Neuron (in vitro differentiated cells): Measurements from ENCODE around the gene KCNK13.
"Not testable (repeated sequence)": the region's sequence is repeated elsewhere in the genome, so short reads cannot be mapped to it uniquely, and the experiment has no call there.

Experiments used
- H2AFZ ChIP-seq: one replicate; pipeline ENCODE4 v1.6.1; 2013; ENCODE audit warnings: low read depth, mild to moderate bottlenecking, inconsistent platforms, low read length, moderate library complexity
- H3K27me3 ChIP-seq: one replicate; pipeline ENCODE4 v1.6.1; 2013; ENCODE audit warnings: low read length; ENCODE audit not compliant: insufficient read depth
- H3K36me3 ChIP-seq: one replicate; pipeline ENCODE4 v1.6.1; 2013; ENCODE audit warnings: low read length; ENCODE audit not compliant: insufficient read depth
- H3K4me1 ChIP-seq: one replicate; pipeline ENCODE4 v1.6.1; 2013; ENCODE audit warnings: low read length; ENCODE audit not compliant: insufficient read depth
- H3K4me3 ChIP-seq: 2 replicates; pipeline ENCODE4 v1.5.1; 2013; ENCODE audit warnings: mild to moderate bottlenecking, low read length, moderate library complexity
- H3K9me3 ChIP-seq: one replicate; pipeline ENCODE4 v1.6.1; 2013; ENCODE audit warnings: low read length

KCNK13 gene

GRCh38 chr14:90087433-90087832 is 25.6 kb downstream of the KCNK13 start:
- Histone ChIP-seq H2AFZ (no peak overlapping the region), H3K27me3 (peaks cover 29% of the 10 kb centered on the region), H3K4me3 (no peak overlapping the region), H3K36me3 (no peaks in the 10 kb centered on the region), H3K4me1 (no peaks in the 10 kb centered on the region), H3K9me3 (peaks cover 6% of the 10 kb centered on the region)

DNA sequence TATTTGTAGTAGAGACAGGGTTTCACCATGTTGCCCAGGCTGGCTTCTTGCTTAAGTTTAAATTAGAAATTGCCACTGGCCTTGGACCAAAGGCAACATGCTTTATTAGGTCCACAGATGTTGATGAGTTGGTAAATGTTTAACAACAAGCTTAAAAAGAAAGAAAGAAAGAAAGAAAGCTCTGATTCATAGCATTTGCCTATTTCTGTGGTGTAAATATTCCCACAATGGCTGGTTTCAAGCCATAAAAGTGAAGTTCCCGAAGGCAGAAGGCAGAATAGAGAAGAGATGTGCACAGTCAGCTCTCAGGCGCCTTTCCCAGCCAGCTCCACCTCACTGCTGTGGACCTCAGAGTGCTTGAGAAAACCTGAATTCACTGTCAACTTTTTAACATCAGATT is 26.4 kb downstream of the KCNK13 start:
- Histone ChIP-seq H3K4me1 (no peaks in the 10 kb centered on the region), H2AFZ (no peak overlapping the region), H3K4me3 (no peak overlapping the region), H3K36me3 (no peaks in the 10 kb centered on the region), H3K27me3 (peaks cover 25% of the 10 kb centered on the region), H3K9me3 (peaks cover 8% of the 10 kb centered on the region)

- not testable (repeated sequence) for H3K36me3 ChIP-seq, H2AFZ ChIP-seq, H3K9me3 ChIP-seq, H3K4me1 ChIP-seq, H3K4me3 ChIP-seq
- H3K27me3 ChIP-seq = peaks cover 16% of the 10 kb centered on the region
These were observed 27.7 kb downstream of the KCNK13 start for GRCh38 chr14:90089486-90089885.

DNA sequence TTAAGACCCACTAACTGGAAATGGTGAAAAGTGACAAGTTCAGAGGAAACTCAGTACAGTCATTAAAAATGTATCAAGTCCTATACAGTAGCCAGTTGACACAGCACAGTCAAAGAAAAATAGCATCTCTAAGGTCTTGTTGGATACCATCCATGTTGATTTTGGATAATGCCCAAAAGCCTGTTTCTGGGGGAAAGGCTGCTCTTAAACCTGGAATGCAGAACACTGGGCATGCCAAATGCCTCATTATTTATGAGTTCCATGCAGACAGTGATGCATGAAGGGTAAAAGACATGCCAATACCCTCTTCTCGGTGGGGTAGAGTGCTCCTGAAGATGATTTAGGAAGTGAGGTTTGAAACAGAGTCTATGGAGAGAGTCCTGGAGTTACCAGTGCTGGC is 29.6 kb downstream of the KCNK13 start:
- Histone ChIP-seq H3K9me3 (peaks cover 8% of the 10 kb centered on the region), H3K4me3 (no peak overlapping the region), H3K27me3 (peaks cover 14% of the 10 kb centered on the region), H3K4me1 (peaks cover 17% of the 10 kb centered on the region), H2AFZ (no peak overlapping the region), H3K36me3 (no peaks in the 10 kb centered on the region)

GRCh38 chr14:90093942-90094595 is 32.3 kb downstream of the KCNK13 start:
- H2AFZ ChIP-seq = no peak overlapping the region
- peaks cover 33% of the 10 kb centered on the region for H3K4me1 ChIP-seq
- no peaks in the 10 kb centered on the region for H3K36me3 ChIP-seq
- no peak overlapping the region for H3K4me3 ChIP-seq
- peaks cover 8% of the 10 kb centered on the region for H3K27me3 ChIP-seq
- peaks cover 5% of the 10 kb centered on the region for H3K9me3 ChIP-seq

GRCh38 chr14:90095096-90095495 is 33.3 kb downstream of the KCNK13 start:
- no peak overlapping the region for H3K4me3 ChIP-seq
- H3K4me1 ChIP-seq = peaks cover 33% of the 10 kb centered on the region
- H3K9me3 ChIP-seq = peaks cover 5% of the 10 kb centered on the region
- no peak overlapping the region for H2AFZ ChIP-seq
- H3K36me3 ChIP-seq = no peaks in the 10 kb centered on the region
- H3K27me3 ChIP-seq = peaks cover 10% of the 10 kb centered on the region

GRCh38 chr14:90096566-90096965 is 34.8 kb downstream of the KCNK13 start:
- no peak overlapping the region for H3K4me3 ChIP-seq
- no peak overlapping the region for H2AFZ ChIP-seq
- peaks cover 33% of the 10 kb centered on the region for H3K4me1 ChIP-seq
- H3K9me3 ChIP-seq = peaks cover 2% of the 10 kb centered on the region
- no peaks in the 10 kb centered on the region for H3K36me3 ChIP-seq
- H3K27me3 ChIP-seq = peaks cover 9% of the 10 kb centered on the region

DNA sequence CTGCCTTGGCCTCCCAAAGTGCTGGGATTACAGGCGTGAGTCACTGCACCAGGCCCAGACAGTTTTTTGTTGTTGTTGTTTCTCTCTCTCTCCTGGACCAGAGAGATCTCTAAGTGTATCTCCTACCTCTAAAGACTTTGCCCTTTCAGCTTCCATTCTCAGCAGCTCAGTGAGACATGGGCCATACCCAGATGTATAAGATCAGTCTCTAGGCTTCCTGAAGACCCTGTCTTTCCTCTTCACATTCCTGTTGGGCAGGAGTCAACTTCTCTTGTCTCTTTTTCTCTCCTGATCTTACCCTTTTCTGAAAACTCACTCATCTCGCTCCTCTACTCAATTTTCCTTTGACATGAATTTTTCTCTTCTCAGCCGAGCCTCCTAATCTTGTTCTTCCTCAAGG is 42.0 kb downstream of the KCNK13 start:
- Histone ChIP-seq H3K36me3 (no peaks in the 10 kb centered on the region), H3K27me3 (peaks cover 14% of the 10 kb centered on the region), H3K4me3 (no peak overlapping the region), H3K9me3 (no peaks in the 10 kb centered on the region), H2AFZ (no peak overlapping the region), H3K4me1 (no peaks in the 10 kb centered on the region)

DNA sequence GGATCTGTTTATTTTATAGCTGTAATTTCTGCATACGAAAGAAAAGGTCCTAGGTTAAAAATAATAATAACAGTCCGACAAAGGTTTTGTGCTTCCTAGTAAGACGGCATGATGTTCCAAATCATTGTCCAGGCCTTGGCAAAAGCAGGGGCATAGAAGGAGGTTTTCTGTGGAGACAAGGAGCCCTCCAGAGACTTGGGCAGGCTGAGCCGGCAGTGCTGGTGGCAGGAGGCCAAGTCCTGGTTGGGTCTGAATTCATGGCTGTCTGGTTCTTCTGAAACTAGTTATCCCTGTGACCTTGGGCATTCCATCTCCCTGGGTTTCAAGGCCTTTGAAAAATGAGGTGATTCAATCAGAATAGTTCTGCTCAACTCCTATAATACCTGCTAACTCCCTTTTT is 44.0 kb downstream of the KCNK13 start:
- no peaks in the 10 kb centered on the region for H3K9me3 ChIP-seq
- H2AFZ ChIP-seq = no peak overlapping the region
- H3K4me3 ChIP-seq = no peak overlapping the region
- no peaks in the 10 kb centered on the region for H3K4me1 ChIP-seq
- peaks cover 7% of the 10 kb centered on the region for H3K27me3 ChIP-seq
- no peaks in the 10 kb centered on the region for H3K36me3 ChIP-seq

DNA sequence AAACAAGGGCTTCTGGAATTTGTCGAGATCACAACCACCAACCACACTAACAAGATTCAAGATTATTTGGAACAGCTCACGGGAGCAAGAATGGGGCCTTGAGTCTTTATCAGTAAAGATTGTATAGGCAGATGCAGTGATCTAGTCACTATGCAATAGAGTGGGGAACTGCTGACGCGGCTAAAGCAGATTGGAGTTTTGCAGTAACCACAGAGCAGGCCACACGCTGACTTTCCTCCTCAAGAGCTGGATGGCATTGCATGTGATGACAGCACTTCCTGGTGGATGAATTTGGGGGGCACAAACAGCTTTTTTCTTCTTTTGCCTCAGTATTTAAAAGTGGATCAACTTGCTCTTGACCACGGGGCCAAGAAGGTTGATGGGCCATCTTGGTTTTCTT is 46.0 kb downstream of the KCNK13 start:
- Histone ChIP-seq H3K27me3 (peaks cover 11% of the 10 kb centered on the region), H3K36me3 (no peaks in the 10 kb centered on the region), H3K9me3 (no peaks in the 10 kb centered on the region), H2AFZ (no peak overlapping the region), H3K4me3 (no peak overlapping the region), H3K4me1 (no peaks in the 10 kb centered on the region)

GRCh38 chr14:90109858-90110257 is 48.1 kb downstream of the KCNK13 start:
- Histone ChIP-seq H3K4me1 (no peaks in the 10 kb centered on the region), H3K4me3 (no peak overlapping the region), H3K36me3 (no peaks in the 10 kb centered on the region), H3K9me3 (no peaks in the 10 kb centered on the region), H3K27me3 (peaks cover 8% of the 10 kb centered on the region), H2AFZ (no peak overlapping the region)

DNA sequence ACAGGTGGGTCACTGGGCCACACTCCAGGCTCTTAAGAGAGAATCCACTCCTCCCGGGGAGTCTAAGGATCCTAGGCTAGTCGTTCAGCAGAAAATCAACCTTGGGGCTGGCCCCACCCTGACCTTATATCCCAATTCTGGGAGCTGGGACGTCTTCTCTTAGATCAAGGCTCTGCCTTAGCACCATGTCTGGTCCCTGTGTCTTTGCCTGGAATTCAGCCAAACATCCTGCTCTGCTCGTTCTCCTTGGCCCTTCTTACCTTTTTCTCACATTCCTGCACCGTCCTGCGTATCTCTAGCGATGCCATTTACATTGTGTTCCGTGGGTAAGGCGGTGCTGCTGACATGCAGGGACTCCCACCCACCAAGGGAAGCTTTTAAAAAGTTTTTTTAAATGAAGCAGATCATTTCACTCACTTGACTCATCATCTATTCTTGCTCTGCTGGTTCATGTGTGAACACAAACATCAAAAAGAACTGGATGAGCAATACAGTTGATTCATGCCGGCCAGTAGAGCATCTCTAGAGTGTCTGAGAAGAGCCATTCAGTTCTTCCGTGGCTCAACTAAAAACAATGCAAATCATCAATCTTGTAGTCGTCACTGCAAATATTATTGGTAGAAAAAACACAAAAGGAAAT is 50.2 kb downstream of the KCNK13 start:
- Histone ChIP-seq H3K4me1 (peaks cover 8% of the 10 kb centered on the region), H2AFZ (no peak overlapping the region), H3K9me3 (no peaks in the 10 kb centered on the region), H3K4me3 (no peak overlapping the region), H3K27me3 (peaks cover 8% of the 10 kb centered on the region), H3K36me3 (no peaks in the 10 kb centered on the region)

DNA sequence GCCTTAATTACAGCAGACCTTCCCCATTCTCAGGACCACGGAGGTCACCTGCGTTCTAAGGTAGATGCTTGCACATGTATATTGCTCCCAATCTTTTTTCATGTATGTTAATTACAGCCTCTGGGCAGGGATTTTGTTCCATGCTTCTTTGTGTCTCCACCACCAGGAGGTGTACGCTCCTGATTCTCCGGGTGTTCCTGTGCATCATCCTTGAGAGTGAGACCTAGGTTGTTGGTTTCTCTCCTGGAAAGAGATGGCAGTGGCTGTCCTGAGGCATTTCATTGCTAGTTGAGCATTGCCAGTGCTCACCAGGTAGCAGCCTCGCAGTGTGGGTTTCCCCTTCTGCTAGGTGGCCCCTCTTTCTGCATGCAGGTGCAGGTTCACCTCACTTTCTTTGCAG is 52.8 kb downstream of the KCNK13 start:
- H3K4me1 ChIP-seq = peaks cover 8% of the 10 kb centered on the region
- no peak overlapping the region for H3K4me3 ChIP-seq
- no peak overlapping the region for H2AFZ ChIP-seq
- H3K9me3 ChIP-seq = no peaks in the 10 kb centered on the region
- peaks cover 8% of the 10 kb centered on the region for H3K27me3 ChIP-seq
- no peaks in the 10 kb centered on the region for H3K36me3 ChIP-seq

DNA sequence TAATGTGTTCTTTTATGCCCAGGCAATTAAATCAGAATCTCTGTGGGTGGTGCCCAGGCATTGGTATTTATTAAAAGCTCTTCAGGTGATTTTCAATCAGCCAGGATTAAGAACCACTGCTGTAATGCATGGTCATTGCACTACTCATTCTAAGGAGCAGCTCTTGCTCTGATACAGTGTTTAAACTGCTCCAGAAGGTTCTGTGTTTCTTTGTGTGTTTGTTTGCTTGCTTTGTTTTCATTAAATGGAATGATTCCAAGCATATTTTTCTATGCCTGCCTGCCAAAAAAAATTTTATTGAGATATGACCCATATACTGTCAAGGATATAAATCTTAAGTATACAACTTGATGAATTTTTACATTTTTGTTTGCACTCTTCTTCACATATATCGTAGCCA is 54.0 kb downstream of the KCNK13 start:
- H3K4me1 ChIP-seq = peaks cover 8% of the 10 kb centered on the region
- no peak overlapping the region for H2AFZ ChIP-seq
- H3K27me3 ChIP-seq = peaks cover 8% of the 10 kb centered on the region
- H3K9me3 ChIP-seq = no peaks in the 10 kb centered on the region
- no peaks in the 10 kb centered on the region for H3K36me3 ChIP-seq
- no peak overlapping the region for H3K4me3 ChIP-seq
